Measurements from ENCODE around the gene IPCEF1.
"Not testable (repeated sequence)": the region's sequence is repeated elsewhere in the genome, so short reads cannot be mapped to it uniquely, and the experiment has no call there.

GRCh38 chr6:154307147-154307546, 49.5 kb downstream of the IPCEF1 start:
- TF ChIP-seq EZH2 (IDR thresholded peaks at IDR 0.05; ENCODE audit: low read length, missing control alignments); CTCF (conservative IDR thresholded peaks at IDR 0.05 in 1 of 2, IDR thresholded peaks at IDR 0.05 in 1 of 2; ENCODE audit: low read depth in 1 of 2, low read length in 2 of 2): not testable (repeated sequence)

Measured in fibroblast of lung (primary cell).